OCI-LY3 (cell line): ENCODE results near the gene LSR.
"Not testable (repeated sequence)": the region's sequence is repeated elsewhere in the genome, so short reads cannot be mapped to it uniquely, and the experiment has no call there.

ENCODE experiments used
- H2AFZ ChIP-seq: fragments of 200-600, 300-600 bp; shearing (Covaris generic); 2 replicates; pipeline ENCODE4 v1.6.0; 2014; ENCODE audit warnings: antibody characterized with exemption, low read depth, low read length
- H3K27ac ChIP-seq: fragments of 200-600, 300-600 bp; sonication (generic); 2 replicates; pipeline ENCODE4 v1.5.1; 2014; ENCODE audit warnings: mild to moderate bottlenecking, low read length, moderate library complexity, mixed read lengths
- H3K27me3 ChIP-seq: fragments of 200-600, 300-600 bp; sonication (generic); 2 replicates; pipeline ENCODE4 v1.6.1; 2014; ENCODE audit warnings: low read depth, low read length, mixed read lengths
- H3K36me3 ChIP-seq: fragments of 200-600, 300-600 bp; sonication (generic); replicated peaks from 2 replicates; pipeline ENCODE3; 2014; ENCODE audit warnings: low read depth, low read length, mixed read lengths
- H3K4me1 ChIP-seq: fragments of 300-600, 200-600 bp; sonication (generic); 2 replicates; pipeline ENCODE4 v1.6.1; 2014; ENCODE audit warnings: low read length, mixed read lengths
- H3K4me2 ChIP-seq: fragments of 200-600, 300-600 bp; sonication (generic); 2 replicates; pipeline ENCODE4 v1.6.1; 2014; ENCODE audit warnings: low read length, mixed read lengths
- H3K4me3 ChIP-seq: fragments of 300-600, 200-600 bp; sonication (generic); 2 replicates; pipeline ENCODE4 v1.5.1; 2014; ENCODE audit warnings: antibody characterized with exemption, mild to moderate bottlenecking, low read length, moderate library complexity
- H3K79me2 ChIP-seq: fragments of 300-600, 200-600 bp; shearing (Covaris generic); 2 replicates; pipeline ENCODE4 v1.6.1; 2014; ENCODE audit warnings: mild to moderate bottlenecking, low read length, mixed read lengths
- H3K9ac ChIP-seq: fragments of 300-600, 200-600 bp; shearing (Covaris generic); 2 replicates; pipeline ENCODE4 v1.6.0; 2014; ENCODE audit warnings: mild to moderate bottlenecking, low read length, moderate library complexity
- H3K9me3 ChIP-seq: fragments of 200-600, 300-600 bp; shearing (Covaris generic); 2 replicates; pipeline ENCODE4 v1.6.1; 2014; ENCODE audit warnings: low read length, mixed read lengths; ENCODE audit not compliant: insufficient read depth
- H4K20me1 ChIP-seq: fragments of 200-600, 300-600 bp; sonication (generic); 2 replicates; pipeline ENCODE4 v1.6.1; 2016; ENCODE audit warnings: low read length, mixed read lengths; ENCODE audit not compliant: insufficient read depth
- CTCF ChIP-seq: fragments of 200-600, 300-600 bp; sonication (generic); IDR thresholded peaks from 2 replicates; pipeline ENCODE4 v1.5.1; 2014; ENCODE audit warnings: antibody characterized with exemption, low read length, low read depth
- EZH2phosphoT487 ChIP-seq: fragments of 200-600 bp; shearing (Covaris generic); IDR thresholded peaks from 2 replicates; pipeline ENCODE4 v1.6.1; 2018; ENCODE audit warnings: antibody characterized with exemption, mixed run types, low read depth

Gene LSR

GRCh38 chr19:35236638-35237400 lies 12.0 kb upstream of the LSR start:
- peaks cover 15% of the 10 kb centered on the region for H3K27me3 ChIP-seq
- no peak overlapping the region for H3K9ac ChIP-seq
- H3K4me1 ChIP-seq, result no peaks in the 10 kb centered on the region
- no peaks in the 10 kb centered on the region for H3K79me2 ChIP-seq
- H3K27ac ChIP-seq, result no peak overlapping the region
- TF ChIP-seq EZH2phosphoT487 (no peak), CTCF (peak; percentile 50)
- H3K4me2 ChIP-seq, result no peak overlapping the region
- H3K9me3 ChIP-seq, result peaks cover 16% of the 10 kb centered on the region
- no peaks in the 10 kb centered on the region for H4K20me1 ChIP-seq
- no peak overlapping the region for H2AFZ ChIP-seq
- peaks cover 12% of the 10 kb centered on the region for H3K36me3 ChIP-seq
- no peak overlapping the region for H3K4me3 ChIP-seq

GRCh38 chr19:35239597-35239996 lies 9.2 kb upstream of the LSR start:
- H3K9ac ChIP-seq, H3K27ac ChIP-seq, H3K4me2 ChIP-seq, H2AFZ ChIP-seq, H4K20me1 ChIP-seq, H3K4me1 ChIP-seq, H3K79me2 ChIP-seq, H3K4me3 ChIP-seq: not testable (repeated sequence)
- Histone ChIP-seq H3K27me3 (peaks cover 28% of the 10 kb centered on the region), H3K36me3 (peaks cover 12% of the 10 kb centered on the region), H3K9me3 (peaks cover 20% of the 10 kb centered on the region)

- Histone ChIP-seq H3K4me2 (no peak overlapping the region), H3K4me1 (no peaks in the 10 kb centered on the region), H3K9me3 (peaks cover 22% of the 10 kb centered on the region), H3K27me3 (peaks cover 27% of the 10 kb centered on the region), H3K79me2 (no peaks in the 10 kb centered on the region), H3K27ac (no peak overlapping the region), H2AFZ (no peak overlapping the region), H3K36me3 (peaks cover 12% of the 10 kb centered on the region), H3K9ac (no peak overlapping the region), H4K20me1 (no peaks in the 10 kb centered on the region), H3K4me3 (no peak overlapping the region)
- no peak for TF ChIP-seq CTCF
- no peak for TF ChIP-seq EZH2phosphoT487
Observed at GRCh38 chr19:35240327-35240726, 8.5 kb upstream of the LSR start.

- Histone ChIP-seq H3K9ac (no peak overlapping the region), H3K36me3 (peaks cover 12% of the 10 kb centered on the region), H3K79me2 (no peaks in the 10 kb centered on the region), H4K20me1 (no peaks in the 10 kb centered on the region), H3K4me1 (no peaks in the 10 kb centered on the region), H2AFZ (no peak overlapping the region), H3K9me3 (peaks cover 22% of the 10 kb centered on the region), H3K27me3 (peaks cover 33% of the 10 kb centered on the region), H3K4me3 (no peak overlapping the region), H3K27ac (no peak overlapping the region), H3K4me2 (no peak overlapping the region)
- no peak for TF ChIP-seq CTCF
- no peak for TF ChIP-seq EZH2phosphoT487
Observed at GRCh38 chr19:35241417-35241816, 7.4 kb upstream of the LSR start.
